ENCODE measurements around the gene TMEM175.

The TMEM175 gene

DNA sequence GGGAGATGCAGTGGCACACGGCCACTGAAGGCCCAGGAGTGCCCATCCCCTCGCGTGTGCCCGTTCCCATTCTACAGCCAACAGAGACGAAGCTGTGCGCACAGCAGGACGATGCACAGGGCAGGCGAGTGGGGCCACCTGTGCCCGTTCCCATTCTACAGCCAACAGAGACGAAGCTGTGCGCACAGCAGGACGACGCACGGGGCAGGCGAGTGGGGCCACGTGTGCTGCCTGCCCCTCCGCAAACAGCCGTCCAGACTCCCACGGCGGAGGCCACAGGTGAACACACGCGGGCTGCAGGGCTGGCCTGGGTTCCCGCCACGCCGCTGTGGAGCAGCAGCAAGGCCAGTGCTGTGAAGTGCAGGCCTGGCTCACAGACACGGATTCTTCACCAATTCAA lies 32.2 kb upstream of the TMEM175 start:
- no peak; the same call in 1 of the 2 replicates for TF ChIP-seq POLR2A (IDR thresholded peaks at IDR 0.05; ENCODE audit: low read depth, low read length)
- TF ChIP-seq TAF1 (IDR thresholded peaks at IDR 0.05; ENCODE audit: borderline replicate concordance, low read depth, low read length), result no peak
- no peak for TF ChIP-seq POLR2AphosphoS5 (IDR thresholded peaks at IDR 0.05; ENCODE audit: low read depth, low read length)
- no peak for DNase-seq (ENCODE audit: insufficient read length)
- no peak for FAIRE-seq

DNA sequence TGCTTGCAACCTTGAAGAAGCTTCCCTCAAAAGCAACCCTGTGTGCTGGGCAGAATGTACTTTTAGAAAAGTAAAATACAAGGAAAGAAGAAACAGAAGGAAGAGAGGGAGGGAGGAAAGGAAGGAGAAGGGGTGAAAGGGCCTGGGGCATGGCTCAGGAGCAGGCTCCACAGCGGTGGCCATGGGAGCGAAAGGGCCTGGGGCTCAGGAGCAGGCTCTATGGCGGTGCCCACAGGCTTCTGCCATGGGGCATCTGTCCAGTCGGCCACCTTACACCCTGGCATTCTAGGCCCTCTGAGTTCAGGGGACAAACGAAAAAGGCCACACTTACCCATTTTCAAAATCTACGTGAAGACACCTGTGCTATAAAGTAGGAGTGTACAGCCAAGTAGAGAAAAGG lies 31.5 kb upstream of the TMEM175 start:
- FAIRE-seq, result no peak
- no peak for TF ChIP-seq TAF1 (IDR thresholded peaks at IDR 0.05; ENCODE audit: borderline replicate concordance, low read depth, low read length)
- no peak for TF ChIP-seq POLR2AphosphoS5 (IDR thresholded peaks at IDR 0.05; ENCODE audit: low read depth, low read length)
- no peak for TF ChIP-seq POLR2A (IDR thresholded peaks at IDR 0.05; ENCODE audit: low read depth, low read length)
- no peak for DNase-seq (ENCODE audit: insufficient read length)

- TF ChIP-seq POLR2A (IDR thresholded peaks at IDR 0.05; ENCODE audit: low read depth, low read length), result no peak
- no peak for TF ChIP-seq POLR2AphosphoS5 (IDR thresholded peaks at IDR 0.05; ENCODE audit: low read depth, low read length)
- TF ChIP-seq TAF1 (IDR thresholded peaks at IDR 0.05; ENCODE audit: borderline replicate concordance, low read depth, low read length), result no peak
- DNase-seq (ENCODE audit: insufficient read length), result no peak
- no peak for FAIRE-seq
Observed at GRCh38 chr4:901192-901910, 30.9 kb upstream of the TMEM175 start.

DNA sequence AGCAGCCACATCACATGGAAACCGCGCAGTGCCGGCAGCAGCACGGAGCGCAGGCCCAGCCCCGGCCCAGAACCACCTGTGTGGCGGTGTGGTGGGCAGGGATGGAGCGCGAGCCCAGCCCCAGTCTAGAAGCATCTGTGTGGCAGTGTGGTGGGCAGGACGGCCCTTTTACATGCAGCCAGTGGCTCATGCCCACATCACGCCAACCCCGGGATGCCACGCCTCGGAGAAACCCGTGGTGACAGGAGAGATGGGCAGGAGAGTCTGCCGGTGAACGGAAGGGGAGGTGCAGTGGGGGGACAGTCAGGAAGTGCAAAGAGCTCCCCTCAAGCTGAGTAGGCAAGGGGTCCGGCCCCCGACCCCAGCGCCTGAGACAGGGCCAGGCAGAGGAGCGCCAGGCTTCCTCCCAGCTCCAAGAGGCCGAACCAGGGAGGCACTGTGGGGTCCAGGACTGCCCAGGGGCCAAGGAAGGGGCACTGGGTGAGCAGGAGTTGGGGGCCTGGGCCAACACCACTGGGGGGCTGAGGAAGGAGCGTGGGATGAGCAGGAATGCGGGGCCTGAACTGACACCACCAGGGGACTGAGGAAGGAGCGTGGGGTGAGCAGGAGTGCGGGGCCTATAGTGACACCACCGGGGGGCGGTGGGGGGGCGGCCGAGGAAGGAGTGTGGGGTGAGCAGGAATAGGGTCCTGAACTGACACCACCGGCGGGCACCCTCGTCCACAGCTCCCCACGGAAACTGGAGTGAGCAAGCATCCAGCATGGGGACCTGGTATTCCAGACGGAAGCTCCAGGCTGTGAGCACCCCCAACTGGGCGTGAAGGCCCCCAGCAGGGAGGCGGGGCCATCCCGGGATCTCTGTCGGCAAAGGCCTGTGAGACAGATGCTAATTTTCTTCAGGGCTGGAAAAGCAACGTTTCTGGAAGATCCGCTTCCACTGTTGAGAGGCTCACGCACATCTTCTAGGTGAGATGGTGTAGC lies 28.9 kb upstream of the TMEM175 start:
- TF ChIP-seq POLR2A (IDR thresholded peaks at IDR 0.05; ENCODE audit: low read depth, low read length) (no peak), TAF1 (IDR thresholded peaks at IDR 0.05; ENCODE audit: borderline replicate concordance, low read depth, low read length) (no peak), POLR2AphosphoS5 (IDR thresholded peaks at IDR 0.05; ENCODE audit: low read depth, low read length) (no peak)
- DNase-seq (ENCODE audit: insufficient read length) (no peak), FAIRE-seq (no peak)

GRCh38 chr4:905485-906338 lies 26.5 kb upstream of the TMEM175 start:
- no peak for DNase-seq (ENCODE audit: insufficient read length)
- TF ChIP-seq TAF1 (IDR thresholded peaks at IDR 0.05; ENCODE audit: borderline replicate concordance, low read depth, low read length) (no peak), POLR2A (IDR thresholded peaks at IDR 0.05; ENCODE audit: low read depth, low read length) (no peak), POLR2AphosphoS5 (IDR thresholded peaks at IDR 0.05; ENCODE audit: low read depth, low read length) (no peak)
- no peak for FAIRE-seq

DNA sequence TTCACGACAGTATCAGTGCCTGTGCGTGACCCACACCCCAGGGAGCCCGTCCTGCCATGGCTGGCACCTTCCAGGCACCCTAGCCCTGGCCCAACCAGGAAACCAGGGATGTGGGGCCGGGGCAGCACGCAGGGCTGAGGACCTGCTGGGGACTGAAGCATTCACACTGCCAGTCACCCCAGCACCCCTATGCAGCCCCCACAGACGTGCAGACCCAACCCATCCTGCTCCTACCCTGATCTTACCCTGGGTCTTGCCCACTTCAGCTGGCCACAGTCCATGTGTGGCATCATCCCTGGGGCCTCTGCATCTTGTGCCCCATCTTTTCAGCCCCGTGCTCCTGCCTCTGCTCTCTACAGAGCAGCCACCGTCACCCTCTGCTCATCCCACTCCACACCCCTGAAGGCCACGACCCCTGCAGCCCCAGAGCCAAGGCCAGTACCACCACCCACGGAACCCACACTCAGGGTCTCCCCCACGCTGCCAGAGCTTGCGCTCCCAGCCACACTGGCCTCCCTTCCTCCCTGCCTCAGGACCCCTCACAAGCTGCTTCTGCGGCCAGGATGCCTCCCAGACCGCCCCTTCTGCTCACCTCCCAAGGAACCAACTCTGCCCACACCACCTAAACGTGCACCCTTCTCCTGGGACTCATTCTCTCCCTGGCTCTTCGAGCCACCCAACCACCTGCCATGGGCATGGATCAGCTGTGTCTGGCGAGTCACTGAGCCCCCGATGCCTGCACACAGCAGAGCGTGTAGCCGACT lies 25.7 kb upstream of the TMEM175 start:
- FAIRE-seq (no peak), DNase-seq (ENCODE audit: insufficient read length) (no peak)
- TF ChIP-seq POLR2A (IDR thresholded peaks at IDR 0.05; ENCODE audit: low read depth, low read length) (no peak), TAF1 (IDR thresholded peaks at IDR 0.05; ENCODE audit: borderline replicate concordance, low read depth, low read length) (no peak), POLR2AphosphoS5 (IDR thresholded peaks at IDR 0.05; ENCODE audit: low read depth, low read length) (no peak)

GRCh38 chr4:907103-907400 lies 25.2 kb upstream of the TMEM175 start:
- TF ChIP-seq POLR2AphosphoS5 (IDR thresholded peaks at IDR 0.05; ENCODE audit: low read depth, low read length) (no peak), POLR2A (IDR thresholded peaks at IDR 0.05; ENCODE audit: low read depth, low read length) (no peak), TAF1 (IDR thresholded peaks at IDR 0.05; ENCODE audit: borderline replicate concordance, low read depth, low read length) (no peak)
- DNase-seq (ENCODE audit: insufficient read length), result no peak
- FAIRE-seq, result no peak

GRCh38 chr4:907691-908425 lies 24.4 kb upstream of the TMEM175 start:
- TF ChIP-seq POLR2AphosphoS5 (IDR thresholded peaks at IDR 0.05; ENCODE audit: low read depth, low read length) (no peak), POLR2A (IDR thresholded peaks at IDR 0.05; ENCODE audit: low read depth, low read length) (no peak), TAF1 (IDR thresholded peaks at IDR 0.05; ENCODE audit: borderline replicate concordance, low read depth, low read length) (no peak)
- no peak for FAIRE-seq
- DNase-seq (ENCODE audit: insufficient read length), result no peak

DNA sequence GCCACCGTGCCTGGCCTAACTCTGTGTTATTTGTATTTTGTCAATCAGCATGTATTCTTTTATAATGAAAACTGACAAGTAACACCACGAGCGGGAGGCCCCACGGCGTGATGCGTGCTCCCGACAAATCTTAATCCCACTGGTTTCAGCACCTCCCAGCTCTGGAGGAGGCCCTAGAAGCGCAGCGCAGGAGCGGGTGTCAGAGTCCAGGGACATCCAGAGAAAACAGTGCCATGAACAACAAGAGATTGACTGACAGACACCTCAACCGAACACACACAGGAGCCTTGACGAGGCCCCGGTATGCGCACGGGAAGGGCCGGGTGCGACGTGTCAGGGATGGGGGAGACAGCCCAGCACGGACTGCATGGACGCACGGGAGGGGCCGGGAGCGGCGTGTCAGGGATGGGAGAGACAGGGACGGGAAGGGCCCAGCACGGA lies 23.1 kb upstream of the TMEM175 start:
- no peak for TF ChIP-seq TAF1 (IDR thresholded peaks at IDR 0.05; ENCODE audit: borderline replicate concordance, low read depth, low read length)
- TF ChIP-seq POLR2AphosphoS5 (IDR thresholded peaks at IDR 0.05; ENCODE audit: low read depth, low read length), result no peak
- no peak for TF ChIP-seq POLR2A (IDR thresholded peaks at IDR 0.05; ENCODE audit: low read depth, low read length)
- no peak for DNase-seq (ENCODE audit: insufficient read length)
- FAIRE-seq, result no peak

DNA sequence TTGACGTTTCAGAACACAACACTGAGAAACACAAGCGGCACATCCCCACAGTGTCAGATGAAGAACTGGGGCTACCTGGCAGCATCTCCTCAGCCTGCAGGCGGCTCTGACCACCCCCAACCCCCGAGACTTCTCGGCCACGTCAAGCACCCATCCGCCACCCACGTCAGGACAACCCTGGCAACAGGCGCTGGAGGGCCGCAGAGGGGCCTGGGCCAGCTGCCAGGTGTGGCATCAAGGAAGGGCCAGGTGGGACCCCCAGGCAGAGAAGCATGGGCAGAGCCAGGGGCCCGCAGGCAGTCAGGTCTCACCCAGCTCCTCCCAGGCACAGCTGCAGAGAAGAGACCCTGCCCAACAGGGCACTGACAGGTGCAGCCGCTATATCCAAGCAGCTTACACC lies 22.4 kb upstream of the TMEM175 start:
- TF ChIP-seq POLR2A (IDR thresholded peaks at IDR 0.05; ENCODE audit: low read depth, low read length) (no peak), TAF1 (IDR thresholded peaks at IDR 0.05; ENCODE audit: borderline replicate concordance, low read depth, low read length) (no peak), POLR2AphosphoS5 (IDR thresholded peaks at IDR 0.05; ENCODE audit: low read depth, low read length) (no peak)
- DNase-seq (ENCODE audit: insufficient read length) (no peak), FAIRE-seq (no peak)
